ENCODE data around the gene ERC2. TPM values are rescaled to one million over a fixed set of nuclear protein-coding genes. Genes with fewer than 3 reads are reported as not detected.

ERC2 gene
- total RNA-seq, 1 experiment from 2014 or later = not detected

- DNase-seq (ENCODE audit: low spot score) = no peak
These were observed 466.3 kb downstream of the ERC2 start for GRCh38 chr3:56001991-56002390.

DNA sequence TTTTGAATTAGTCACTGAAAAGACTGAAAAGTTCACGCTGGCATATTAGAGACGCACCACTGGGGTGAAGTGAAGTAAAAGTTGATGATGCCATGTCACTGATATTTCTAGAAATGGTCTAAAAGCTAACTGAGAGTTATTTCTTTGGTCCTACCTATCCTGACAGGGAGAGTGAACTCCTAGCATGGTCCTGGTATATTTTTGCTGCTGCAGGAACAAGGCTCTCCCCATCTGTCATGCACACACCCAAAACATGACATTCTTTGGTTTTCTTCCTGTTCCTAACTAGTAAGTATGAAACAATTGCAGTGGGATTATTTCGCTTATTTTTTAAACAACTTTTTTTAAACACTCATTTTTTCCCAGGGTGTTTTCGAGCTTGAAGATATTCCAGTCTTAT, 466.7 kb downstream of the ERC2 start:
- DNase-seq (ENCODE audit: low spot score) = no peak

DNA sequence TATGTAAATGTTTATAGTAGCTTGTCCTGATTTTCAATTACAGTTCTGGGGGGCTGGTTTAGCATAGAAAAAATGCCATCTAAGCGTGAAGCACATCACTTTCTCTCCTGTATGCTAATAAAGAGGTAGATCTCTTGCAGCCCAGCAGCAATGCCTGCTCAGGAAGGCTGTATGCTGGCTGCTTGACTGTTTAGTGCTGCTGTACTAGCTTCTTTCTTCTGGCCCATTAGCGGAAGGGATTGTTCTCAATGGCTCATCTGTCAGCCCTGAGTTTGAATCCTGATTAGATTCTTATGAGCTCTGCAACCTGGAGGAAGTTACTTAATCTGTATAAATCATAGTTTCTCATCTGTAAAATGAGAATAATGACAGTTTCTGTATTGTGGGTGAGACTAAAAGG, 478.9 kb downstream of the ERC2 start:
- DNase-seq (ENCODE audit: low spot score) = no peak

GRCh38 chr3:55988905-55989304, 479.4 kb downstream of the ERC2 start:
- no peak for DNase-seq (ENCODE audit: low spot score)

GRCh38 chr3:55984626-55985025, 483.6 kb downstream of the ERC2 start:
- DNase-seq (ENCODE audit: low spot score) = no peak

DNA sequence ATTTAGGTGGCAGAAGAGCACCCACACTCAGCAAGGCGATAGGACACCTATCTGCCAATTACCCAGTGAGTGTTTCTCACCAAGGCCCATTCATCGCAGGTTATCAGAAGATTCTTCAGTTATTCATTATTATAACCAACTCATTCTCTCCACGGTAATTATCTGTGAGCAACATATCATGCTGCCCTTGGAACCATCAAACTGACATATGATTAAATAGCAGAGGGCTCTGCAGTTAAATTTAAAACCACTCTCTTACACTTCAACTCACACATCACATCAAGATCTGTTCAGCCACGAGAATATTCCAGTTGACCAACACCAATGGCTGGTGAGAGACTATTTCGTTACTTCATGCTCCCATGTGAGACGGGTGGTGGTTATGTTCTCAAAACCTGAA, 489.3 kb downstream of the ERC2 start:
- DNase-seq (ENCODE audit: low spot score) = no peak

DNA sequence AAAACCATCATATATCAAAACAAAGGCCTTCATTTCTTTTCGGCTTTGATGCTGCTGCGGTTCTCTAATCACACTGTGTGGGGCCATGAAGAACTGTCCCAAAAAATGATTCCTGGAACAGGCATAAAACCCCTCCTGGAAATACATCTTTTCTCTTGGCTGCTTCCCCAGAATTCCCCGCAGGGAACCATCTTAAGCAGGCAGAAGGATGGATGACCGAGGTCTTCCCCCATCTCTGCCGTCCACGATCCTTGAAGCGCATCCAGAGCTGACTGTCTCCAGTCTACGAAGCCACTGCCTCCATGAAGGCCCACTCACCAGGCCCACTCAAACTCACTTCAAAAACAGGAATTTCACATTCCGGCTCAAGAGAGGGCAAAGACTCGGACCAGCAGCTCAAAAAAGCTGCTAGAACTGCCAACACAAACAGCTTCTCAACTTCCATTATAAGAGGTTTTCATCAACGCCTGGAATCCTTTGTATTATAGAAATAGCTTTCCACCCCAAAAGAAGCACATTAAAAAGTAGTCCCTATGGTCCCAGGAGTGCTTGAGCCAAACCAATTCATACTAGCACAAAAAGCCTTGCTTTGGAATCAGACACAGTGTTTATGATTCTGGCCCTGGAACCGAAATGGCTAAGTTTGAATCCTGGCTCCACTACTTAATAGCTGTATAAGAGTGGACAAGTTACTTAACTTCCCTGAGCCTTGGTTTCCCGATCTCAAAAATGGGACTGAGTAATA, 493.7 kb downstream of the ERC2 start:
- no peak for DNase-seq (ENCODE audit: low spot score)

DNA sequence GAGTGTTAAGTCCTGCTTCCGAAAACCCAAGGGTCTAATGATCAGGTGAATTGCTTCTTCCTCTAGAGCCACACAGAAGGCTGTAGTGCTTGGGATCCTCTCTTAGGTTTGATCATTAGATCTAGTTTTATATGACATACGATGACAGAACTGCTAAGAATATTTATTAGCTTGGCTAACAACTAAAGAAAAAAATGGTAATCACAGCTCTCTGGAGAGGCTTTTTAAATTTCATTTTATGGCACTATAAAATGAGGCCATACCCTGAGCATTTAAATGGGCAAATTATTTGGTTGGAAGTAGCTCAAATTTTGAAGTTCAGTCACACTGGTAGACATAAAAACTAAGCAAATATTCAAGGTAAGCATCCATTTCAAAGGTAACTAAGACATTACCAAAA, 498.6 kb downstream of the ERC2 start:
- DNase-seq (ENCODE audit: low spot score) = no peak

DNA sequence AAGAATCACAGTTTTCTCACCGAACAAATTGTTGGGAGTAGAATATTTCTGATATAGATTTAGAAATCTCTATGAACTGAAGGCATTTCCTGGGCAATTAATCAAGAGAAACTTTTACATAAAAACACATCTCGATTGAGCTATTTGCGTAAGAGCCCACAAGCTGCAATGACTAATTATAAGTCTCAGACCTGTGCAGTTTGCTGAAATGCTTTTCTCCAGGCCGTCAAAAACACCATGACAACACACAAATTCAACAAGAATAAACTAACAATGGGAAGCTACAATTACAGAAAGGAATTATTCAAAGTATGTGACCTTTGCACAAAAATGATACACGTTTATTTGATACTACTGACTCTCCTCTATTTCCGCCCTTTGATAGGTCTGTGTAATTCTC, 499.9 kb downstream of the ERC2 start:
- no peak for DNase-seq (ENCODE audit: low spot score)

DNA sequence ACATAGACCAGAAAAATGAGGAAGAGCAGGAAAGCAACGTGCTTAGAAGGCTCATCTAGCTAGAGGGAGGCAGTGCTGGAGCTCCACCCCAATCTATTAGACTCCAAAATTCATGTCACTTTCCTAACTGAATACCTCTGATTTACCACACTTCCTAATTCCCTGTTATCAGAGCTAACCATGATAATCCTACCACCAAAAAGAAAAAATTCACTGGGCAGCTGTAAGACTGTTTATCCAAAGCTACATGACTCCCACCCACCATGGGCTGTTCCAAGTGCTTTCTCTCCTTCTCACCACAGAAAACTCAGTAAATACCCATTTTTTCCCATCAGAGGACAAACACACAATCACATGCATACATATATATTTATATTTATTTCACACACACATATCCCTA, 501.7 kb downstream of the ERC2 start:
- no peak for DNase-seq (ENCODE audit: low spot score)

- no peak for DNase-seq (ENCODE audit: low spot score)
These were observed 502.5 kb downstream of the ERC2 start for GRCh38 chr3:55965776-55966175.

GRCh38 chr3:55964491-55964985, 503.7 kb downstream of the ERC2 start:
- DNase-seq (ENCODE audit: low spot score) = no peak

- DNase-seq (ENCODE audit: low spot score) = no peak
These were observed 504.7 kb downstream of the ERC2 start for GRCh38 chr3:55963601-55964000.

- no peak for DNase-seq (ENCODE audit: low spot score)
These were observed 508.7 kb downstream of the ERC2 start for GRCh38 chr3:55959471-55960080.

DNA sequence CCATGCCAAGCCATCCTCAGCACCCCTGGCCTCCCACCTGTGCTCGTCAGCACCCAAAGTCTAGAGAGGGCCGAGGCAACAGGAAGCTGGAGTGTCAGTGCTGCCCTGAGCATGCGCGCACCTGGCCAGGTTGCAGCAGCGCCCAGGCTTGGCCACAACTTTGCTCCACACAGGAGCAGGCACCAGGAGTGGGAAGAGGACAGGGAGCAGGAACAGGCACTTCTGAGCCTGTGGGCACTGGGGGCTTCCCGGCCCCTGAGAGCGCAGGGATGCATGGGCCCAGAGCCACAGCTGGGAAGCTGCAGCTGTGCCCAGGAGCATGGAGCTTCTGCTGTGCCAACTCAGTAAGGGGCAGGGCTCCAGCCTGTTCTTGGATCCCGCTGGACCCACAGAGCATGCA, 509.7 kb downstream of the ERC2 start:
- no peak for DNase-seq (ENCODE audit: low spot score)

- DNase-seq (ENCODE audit: low spot score) = no peak
These were observed 512.3 kb downstream of the ERC2 start for GRCh38 chr3:55955891-55956477.

DNA sequence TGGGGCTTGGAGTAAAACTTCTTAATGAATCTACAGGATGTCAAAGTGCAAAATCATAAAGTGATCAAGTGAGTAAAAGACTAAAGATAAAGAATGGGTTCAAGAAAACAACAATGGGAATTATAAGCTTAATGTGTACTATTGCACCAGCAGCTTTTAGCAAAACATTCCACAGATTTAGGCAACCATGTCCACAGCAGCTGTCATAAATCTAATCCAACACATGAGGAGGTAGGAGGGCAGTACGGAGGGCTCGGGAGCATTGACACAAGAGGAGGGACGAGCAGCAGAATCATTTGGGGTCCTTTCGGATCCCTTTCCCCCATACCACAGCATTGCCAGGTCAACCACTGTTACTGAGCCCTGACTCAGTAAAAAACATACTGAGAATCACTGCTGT, 516.9 kb downstream of the ERC2 start:
- DNase-seq (ENCODE audit: low spot score) = no peak

DNA sequence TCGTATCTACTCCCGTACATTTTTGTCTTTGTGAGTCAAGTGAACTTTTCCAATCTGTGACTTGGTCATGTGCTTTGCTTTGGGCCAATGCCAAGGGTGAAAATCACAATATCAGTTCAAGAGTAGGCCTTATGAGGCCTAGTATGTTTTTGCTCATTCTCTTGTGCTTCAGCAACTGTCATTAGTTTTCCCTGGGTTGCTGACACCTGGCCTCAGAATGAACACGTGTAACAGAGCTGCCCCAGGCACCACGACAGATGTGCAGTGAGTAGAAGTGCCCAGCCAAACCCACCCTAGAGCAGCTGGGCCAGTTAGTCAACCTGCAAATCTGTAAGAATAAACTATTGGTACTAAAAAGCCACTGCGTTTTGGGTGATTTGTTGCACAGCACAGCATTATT, 520.9 kb downstream of the ERC2 start:
- no peak for DNase-seq (ENCODE audit: low spot score)

DNA sequence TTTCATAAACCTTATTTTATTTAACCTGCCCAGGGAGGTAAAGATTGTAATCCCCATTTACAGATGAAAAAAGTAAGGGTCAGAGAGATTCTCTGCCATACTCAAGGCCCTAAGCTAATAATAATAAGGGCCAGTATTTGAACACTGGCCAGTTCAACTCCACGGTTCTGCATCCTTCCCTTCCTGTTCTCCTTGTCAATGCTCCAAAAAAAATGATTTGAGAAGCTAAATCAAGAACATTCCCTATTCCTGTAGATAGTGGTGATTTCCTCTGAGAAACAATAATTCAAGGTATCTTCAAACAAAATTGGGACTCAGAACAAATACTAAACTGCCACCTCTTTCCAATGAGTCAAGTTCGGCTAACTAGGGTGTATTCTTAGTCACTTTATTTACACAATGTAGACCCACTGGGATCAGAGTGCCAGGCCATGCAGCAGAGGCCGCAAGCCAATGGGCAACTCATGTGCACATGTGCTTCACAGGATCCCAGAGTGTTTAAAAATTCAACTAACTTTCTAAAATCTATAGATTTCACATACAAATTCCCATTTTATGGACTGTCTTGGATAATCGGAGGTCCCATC, 521.6 kb downstream of the ERC2 start:
- DNase-seq (ENCODE audit: low spot score) = no peak

- DNase-seq (ENCODE audit: low spot score) = no peak
These were observed 525.4 kb downstream of the ERC2 start for GRCh38 chr3:55942868-55943267.

- no peak for DNase-seq (ENCODE audit: low spot score)
These were observed 529.0 kb downstream of the ERC2 start for GRCh38 chr3:55939287-55939686.

DNA sequence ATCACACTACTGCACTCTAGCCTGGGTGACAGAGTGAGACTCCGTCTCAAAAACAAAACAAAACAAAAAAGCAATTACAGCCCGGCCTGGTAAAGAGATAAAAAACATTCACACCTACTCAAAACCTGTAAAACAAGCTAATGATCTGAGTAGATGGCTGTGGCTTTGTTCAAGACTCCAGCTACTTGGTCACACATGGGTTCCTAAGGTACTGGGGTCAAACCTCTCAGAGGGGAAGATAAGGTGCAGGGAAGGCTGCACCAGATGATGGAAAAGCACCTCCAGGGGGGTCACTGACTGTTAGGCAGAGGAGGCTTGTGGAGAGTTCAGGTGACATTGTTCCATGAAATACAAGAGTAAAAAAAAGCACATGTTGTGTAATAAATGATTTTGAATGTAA, 531.0 kb downstream of the ERC2 start:
- DNase-seq (ENCODE audit: low spot score) = no peak
